MM.1S (cell line): Measurements from ENCODE around the gene SLC12A7.

ENCODE experiments used
- DNase-seq: peaks from one replicate; pipeline ENCODE4 v3.0.0-alpha.2; 2015
- H2AFZ ChIP-seq: fragments of 300-600 bp; sonication (generic); 2 replicates; pipeline ENCODE4 v1.6.0; 2016; ENCODE audit warnings: antibody characterized with exemption, low read length
- H3F3A ChIP-seq: fragments of 300-600 bp; sonication (generic); 2 replicates; pipeline ENCODE4 v1.6.1; 2016; ENCODE audit warnings: mild to moderate bottlenecking, antibody characterized with exemption, low read length, moderate library complexity, mixed read lengths; ENCODE audit not compliant: insufficient read depth
- H3K27ac ChIP-seq: fragments of 300-600 bp; sonication (generic); 2 replicates; pipeline ENCODE4 v1.5.1; 2016; ENCODE audit warnings: mild to moderate bottlenecking, low read length
- H3K27me3 ChIP-seq: fragments of 300-600 bp; sonication (generic); replicated peaks from 2 replicates; pipeline ENCODE4 v1.6.0; 2016; ENCODE audit warnings: low read length; ENCODE audit not compliant: insufficient read depth
- H3K36me3 ChIP-seq: fragments of 300-600 bp; sonication (generic); replicated peaks from 2 replicates; pipeline ENCODE4 v1.6.1; 2016; ENCODE audit warnings: mild to moderate bottlenecking, low read length, mixed read lengths; ENCODE audit not compliant: insufficient read depth
- H3K4me1 ChIP-seq: fragments of 300-600 bp; sonication (generic); 2 replicates; pipeline ENCODE4 v1.6.1; 2016; ENCODE audit warnings: low read length, mixed read lengths
- H3K4me2 ChIP-seq: fragments of 300-600 bp; sonication (generic); 2 replicates; pipeline ENCODE4 v1.6.0; 2016; ENCODE audit warnings: low read depth, low read length
- H3K4me3 ChIP-seq: fragments of 300-600 bp; sonication (generic); 2 replicates; pipeline ENCODE4 v1.5.1; 2016; ENCODE audit warnings: low read length, mixed read lengths
- H3K79me2 ChIP-seq: fragments of 300-600 bp; sonication (generic); 2 replicates; pipeline ENCODE4 v1.6.1; 2016; ENCODE audit warnings: mixed run types, low read length, mixed read lengths
- H3K9ac ChIP-seq: fragments of 300-600 bp; sonication (generic); 2 replicates; pipeline ENCODE4 v1.6.1; 2016; ENCODE audit warnings: low read length, mixed read lengths
- H3K9me2 ChIP-seq: fragments of 300-600 bp; sonication (generic); replicated peaks from 2 replicates; pipeline ENCODE4 v1.6.1; 2016; ENCODE audit warnings: mild to moderate bottlenecking, low read length, mixed read lengths; ENCODE audit not compliant: insufficient read depth
- H3K9me3 ChIP-seq: fragments of 300-600 bp; sonication (generic); replicated peaks from 2 replicates; pipeline ENCODE4 v1.6.1; 2016; ENCODE audit warnings: mild to moderate bottlenecking, low read length, mixed read lengths; ENCODE audit not compliant: insufficient read depth
- H4K20me1 ChIP-seq: fragments of 300-600 bp; sonication (generic); 2 replicates; pipeline ENCODE4 v1.6.1; 2016; ENCODE audit warnings: mild to moderate bottlenecking, low read length, moderate library complexity, mixed read lengths; ENCODE audit not compliant: insufficient read depth
- CTCF ChIP-seq: fragments of 300-600 bp; sonication (generic); IDR thresholded peaks from 2 replicates; pipeline ENCODE4 v1.5.1; 2016; ENCODE audit warnings: antibody characterized with exemption, low read length, mixed read lengths
- EZH2 ChIP-seq: fragments of 300-600 bp; sonication (generic); optimal IDR thresholded peaks from 2 replicates; pipeline ENCODE3; 2017; ENCODE audit warnings: low read depth, mild to moderate bottlenecking, antibody characterized with exemption, low read length, mixed read lengths
- EZH2phosphoT487 ChIP-seq: fragments of 300-600 bp; sonication (generic); IDR thresholded peaks from 2 replicates; pipeline ENCODE4 v1.6.1; 2018; ENCODE audit warnings: antibody characterized with exemption, low read length

Gene SLC12A7

GRCh38 chr5:1095990-1096363 lies 15.9 kb downstream of the SLC12A7 start:
- H3K36me3 ChIP-seq, result no peaks in the 10 kb centered on the region
- H3K27ac ChIP-seq, result no peak overlapping the region
- no peaks in the 10 kb centered on the region for H4K20me1 ChIP-seq
- H3K79me2 ChIP-seq, result peaks cover 22% of the 10 kb centered on the region
- H3K4me2 ChIP-seq, result no peak overlapping the region
- DNase-seq, result no peak
- H3K9ac ChIP-seq, result no peak overlapping the region
- no peaks in the 10 kb centered on the region for H3F3A ChIP-seq
- no peaks in the 10 kb centered on the region for H3K9me3 ChIP-seq
- H3K9me2 ChIP-seq, result no peaks in the 10 kb centered on the region
- TF ChIP-seq CTCF (no peak), EZH2 (no peak), EZH2phosphoT487 (no peak)
- no peak overlapping the region for H3K4me3 ChIP-seq
- H2AFZ ChIP-seq, result no peak overlapping the region
- H3K27me3 ChIP-seq, result no peaks in the 10 kb centered on the region
- H3K4me1 ChIP-seq, result no peaks in the 10 kb centered on the region

GRCh38 chr5:1095302-1095989 lies 16.4 kb downstream of the SLC12A7 start:
- DNase-seq, result no peak
- Histone ChIP-seq H2AFZ (no peak overlapping the region), H3K9me3 (no peaks in the 10 kb centered on the region), H3K27me3 (no peaks in the 10 kb centered on the region), H3K36me3 (no peaks in the 10 kb centered on the region), H3K9me2 (no peaks in the 10 kb centered on the region), H3K27ac (no peak overlapping the region), H3K4me1 (no peaks in the 10 kb centered on the region), H3K79me2 (peaks cover 17% of the 10 kb centered on the region), H3K4me2 (no peak overlapping the region), H3F3A (no peaks in the 10 kb centered on the region), H4K20me1 (no peaks in the 10 kb centered on the region), H3K9ac (no peak overlapping the region), H3K4me3 (no peak overlapping the region)
- TF ChIP-seq EZH2, result no peak
- TF ChIP-seq EZH2phosphoT487, result no peak

DNA sequence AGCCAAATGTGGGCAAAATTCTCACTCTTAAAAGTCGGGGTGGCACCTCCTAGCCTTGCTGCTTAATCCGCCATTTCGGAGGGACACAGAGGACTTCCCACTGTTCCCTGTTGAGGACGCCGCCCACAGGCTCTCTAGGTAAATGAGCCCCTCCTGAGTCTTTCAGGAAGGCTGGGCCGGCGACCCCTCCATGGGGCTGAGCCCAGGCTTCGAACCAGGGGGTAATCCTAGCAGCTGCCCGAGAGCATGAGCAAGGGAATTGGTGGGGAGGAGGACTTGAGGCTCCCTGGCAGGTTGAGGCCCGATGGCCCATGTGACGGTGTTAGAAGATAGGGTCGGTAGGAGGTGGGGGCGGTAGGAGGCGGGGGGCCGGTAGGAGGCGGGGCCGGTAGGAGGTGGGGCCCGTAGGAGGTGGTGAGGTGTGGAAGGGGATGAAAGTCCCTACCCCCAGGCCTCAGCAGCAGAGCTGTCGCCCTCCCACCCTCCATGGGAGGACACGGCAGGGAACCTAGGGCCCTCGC lies 17.1 kb downstream of the SLC12A7 start:
- Histone ChIP-seq H3K79me2 (peaks cover 10% of the 10 kb centered on the region), H4K20me1 (no peaks in the 10 kb centered on the region), H3K4me3 (no peak overlapping the region), H3K9ac (no peak overlapping the region), H3K27me3 (no peaks in the 10 kb centered on the region), H3K9me3 (no peaks in the 10 kb centered on the region), H3K36me3 (no peaks in the 10 kb centered on the region), H3K9me2 (no peaks in the 10 kb centered on the region), H2AFZ (no peak overlapping the region), H3K27ac (no peak overlapping the region), H3F3A (no peaks in the 10 kb centered on the region), H3K4me1 (no peaks in the 10 kb centered on the region), H3K4me2 (no peak overlapping the region)
- DNase-seq, result no peak
- no peak for TF ChIP-seq CTCF
- no peak for TF ChIP-seq EZH2phosphoT487
- no peak for TF ChIP-seq EZH2

DNA sequence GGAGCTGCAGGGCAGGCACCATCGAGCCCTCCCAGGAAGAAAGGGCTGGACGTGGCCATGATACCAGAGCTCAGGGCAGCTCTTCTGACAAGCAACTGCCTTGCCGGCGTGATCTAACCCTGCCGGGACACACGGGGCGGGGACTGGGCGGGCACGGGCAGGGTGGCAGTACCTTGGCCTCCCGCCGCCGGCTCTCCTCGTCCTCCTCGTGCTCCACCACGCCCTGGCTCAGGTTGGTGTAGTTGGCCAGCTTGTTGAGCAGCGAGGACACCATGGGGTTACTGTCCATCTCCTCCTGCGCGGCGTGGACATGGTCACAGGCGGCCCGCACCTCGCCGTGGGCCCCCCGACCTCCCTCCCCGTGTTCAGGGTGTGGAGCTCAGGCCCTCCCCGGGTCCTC lies 18.5 kb downstream of the SLC12A7 start:
- Histone ChIP-seq H3K4me2 (no peak overlapping the region), H2AFZ (no peak overlapping the region)

More for the DNA sequence above, 18.5 kb downstream of the SLC12A7 start:
- Histone ChIP-seq H3K4me3 (no peak overlapping the region), H3K79me2 (no peaks in the 10 kb centered on the region), H3K36me3 (no peaks in the 10 kb centered on the region), H3K9me3 (no peaks in the 10 kb centered on the region), H3F3A (no peaks in the 10 kb centered on the region), H3K4me1 (no peaks in the 10 kb centered on the region), H3K9me2 (no peaks in the 10 kb centered on the region), H3K27me3 (no peaks in the 10 kb centered on the region), H4K20me1 (no peaks in the 10 kb centered on the region), H3K9ac (no peak overlapping the region), H3K27ac (no peak overlapping the region)
- no peak for DNase-seq
- TF ChIP-seq CTCF, result no peak
- no peak for TF ChIP-seq EZH2phosphoT487
- no peak for TF ChIP-seq EZH2
